GM12878 (cell line): Measurements from ENCODE around the gene CFAP57. TPM values are rescaled to one million over a fixed set of nuclear protein-coding genes. Genes with fewer than 3 reads are reported as not detected.

Experiments
- ATAC-seq: fragments of 200-7000 bp; cut with Tn5 transposase; 3 replicates; pipeline ENCODE4 v1.9.1; 2020; ENCODE audit warnings: mild to moderate bottlenecking, moderate library complexity
- BruUV-seq: library from RNA; stranded (reverse); fragments of 400-500 nt; replicated peaks from 2 replicates; lab custom pipeline; 2021; lab: Mats Ljungman, UMichigan
- CTCF ChIA-PET: fragments of 300-600 bp; sonication (Branson Sonifier 250); formaldehyde crosslinking; extraction: SDS; loops from one replicate; lab custom pipeline; 2021; ENCODE audit warnings: inconsistent platforms; lab: Yijun Ruan, JAX
- POLR2A ChIA-PET: fragments of 350-600 bp; formaldehyde crosslinking; extraction: SDS; loops from one replicate; lab custom pipeline; 2021; ENCODE audit warnings: inconsistent platforms; lab: Charles Lee
- RAD21 ChIA-PET: fragments of 300-600 bp; sonication (Branson Sonifier 250); formaldehyde crosslinking; loops from one replicate; lab custom pipeline; 2023; ENCODE audit warnings: antibody characterized with exemption; ENCODE audit not compliant: unreplicated experiment; lab: Charles Lee
- SMC1A ChIA-PET: fragments of 300-600 bp; sonication (Branson Sonifier 250); formaldehyde crosslinking; loops from one replicate; lab custom pipeline; 2023; ENCODE audit not compliant: unreplicated experiment, uncharacterized antibody; lab: Charles Lee
- DNase-seq: peaks from one replicate; pipeline ENCODE4 v3.0.0-alpha.2; 2011; ENCODE audit warnings: low read depth, low spot score
- FAIRE-seq: peaks from 3 replicates; lab custom pipeline; 2011; peaks lifted over from hg19 to GRCh38; lab: Jason Lieb, UNC
- H2AFZ ChIP-seq: 2 replicates; pipeline ENCODE4 v1.6.0; 2011; ENCODE audit warnings: low read depth, low read length, control low read depth; ENCODE audit not compliant: control insufficient read depth
- H3K27ac ChIP-seq: 2 replicates; pipeline ENCODE4 v1.5.1; 2011; ENCODE audit warnings: control low read depth; ENCODE audit not compliant: control insufficient read depth, insufficient read depth
- H3K27me3 ChIP-seq, 2 experiments: replicated peaks in 1 of 2; 2 replicates each; pipeline versions ENCODE4 v1.6.0 to v1.6.1; 2011; ENCODE audit warnings: low read length in 1 of 2; ENCODE audit not compliant: control insufficient read depth in 2 of 2, insufficient read depth in 2 of 2
- H3K36me3 ChIP-seq, 2 experiments: 2 replicates each; pipeline ENCODE4 v1.5.1; 2011; ENCODE audit warnings: low read length in 1 of 2; ENCODE audit not compliant: control insufficient read depth in 2 of 2, insufficient read depth in 2 of 2
- H3K4me1 ChIP-seq: 2 replicates; pipeline ENCODE4 v1.6.1; 2011; ENCODE audit warnings: mild to moderate bottlenecking, low read length, moderate library complexity, mixed read lengths; ENCODE audit not compliant: control insufficient read depth, insufficient read depth
- H3K4me2 ChIP-seq: 2 replicates; pipeline ENCODE4 v1.6.0; 2011; ENCODE audit warnings: control low read depth; ENCODE audit not compliant: control insufficient read depth, insufficient read depth
- H3K4me3 ChIP-seq: fragments of 200-600 bp; sonication (generic); 2 replicates; pipeline ENCODE4 v1.5.1; 2016
- H3K79me2 ChIP-seq: 2 replicates; pipeline ENCODE4 v1.6.0; 2011; ENCODE audit warnings: low read length; ENCODE audit not compliant: control insufficient read depth, insufficient read depth
- H3K9ac ChIP-seq: 2 replicates; pipeline ENCODE4 v1.8.0; 2011; ENCODE audit warnings: low read length, control low read depth, mixed read lengths; ENCODE audit not compliant: control insufficient read depth, insufficient read depth
- H3K9me3 ChIP-seq: replicated peaks from 3 replicates; pipeline ENCODE4 v1.5.1; 2011; ENCODE audit warnings: mild to moderate bottlenecking, low read length; ENCODE audit not compliant: control insufficient read depth, insufficient read depth
- H4K20me1 ChIP-seq: 2 replicates; pipeline ENCODE4 v1.6.0; 2011; ENCODE audit not compliant: control insufficient read depth, insufficient read depth
- NR2C2 ChIP-seq: IDR thresholded peaks from 2 replicates; pipeline ENCODE4 v1.6.1; 2011; ENCODE audit warnings: borderline replicate concordance, low read depth; ENCODE audit not compliant: control insufficient read depth, insufficient read length
- POLR2AphosphoS5 ChIP-seq: IDR thresholded peaks from 2 replicates; pipeline ENCODE4 v1.6.1; 2011; ENCODE audit warnings: mild to moderate bottlenecking, low read length, inconsistent platforms
- SPI1 ChIP-seq: IDR thresholded peaks from 2 replicates; pipeline ENCODE4 v1.6.1; 2011; ENCODE audit warnings: low read depth, mild to moderate bottlenecking, low read length, moderate library complexity, borderline replicate concordance; ENCODE audit not compliant: insufficient read depth
- ZBED1 ChIP-seq: IDR thresholded peaks from 2 replicates; pipeline ENCODE4 v1.6.1; 2016; ENCODE audit warnings: borderline replicate concordance
- WGBS: methylation state at CpG from one replicate; pipeline ENCODE4 v1.1.6; 2016; ENCODE audit warnings: low lambda C conversion rate; ENCODE audit not compliant: insufficient replicate concordance, insufficient coverage; ENCODE audit errors: missing lambda C conversion rate; 5-methylcytosine and 5-hydroxymethylcytosine counted together
- in situ Hi-C: fragments of 300-500 bp; cut with MboI; formaldehyde crosslinking; loops from 9 replicates; pipeline ENCODE4 v1.14.3; 2018; ENCODE audit warnings: mixed read lengths
- intact Hi-C: fragments of 100-400 bp; cut with micrococcal nuclease; formaldehyde crosslinking; loops from one replicate; pipeline ENCODE4 v1.14.2; 2022; ENCODE audit not compliant: unreplicated experiment
- polyA plus RNA-seq, 11 experiments: library from polyadenylated mRNA; depleted of rRNA in 4 of 11; unstranded in 6 of 11; stranded (reverse) in 5 of 11; fragments of >200 nt; fragmentation: Nextera tagmentation in 4 of 11; fragmentation: Illumina TruSeq in 1 of 11; extraction: Ambion mirVana in 4 of 11; extraction: Trizol in 1 of 11; gene quantifications; 1 replicate in 1 of 11; 2 replicates in 10 of 11; pipeline versions ENCODE4 v1.2.1 to v1.2.3, GENCODE V29; 2011 to 2016; ENCODE audit warnings: inconsistent platforms in 2 of 11, missing spikeins in 2 of 11, low read depth in 1 of 11
- total RNA-seq, 4 experiments: library from RNA; depleted of rRNA in 3 of 4; stranded (reverse); fragments of >200 nt in 3 of 4; fragmentation: Illumina TruSeq in 1 of 4; extraction: Trizol in 1 of 4; gene quantifications; 2 replicates each; pipeline versions ENCODE4 v1.2.1 to v1.2.3, GENCODE V29; 2013 to 2021
- TF ChIP-seq, protein P1 (sequence below): fragments of 450-650 bp; IDR thresholded peaks from 2 replicates; pipeline ENCODE4 v1.6.1; 2017; ENCODE audit warnings: low read depth, mild to moderate bottlenecking, moderate library complexity
- TF ChIP-seq, protein P2 (sequence below): fragments of 450-650 bp; conservative IDR thresholded peaks from 2 replicates; pipeline ENCODE4 v1.6.1; 2017; ENCODE audit warnings: mild to moderate bottlenecking, moderate library complexity
- TF ChIP-seq, protein P3 (sequence below): fragments of 150-350 bp; IDR thresholded peaks from 2 replicates; pipeline ENCODE4 v1.6.1; 2016; ENCODE audit warnings: low read depth, low read length
- TF ChIP-seq, protein P4 (sequence below), 3 experiments: IDR thresholded peaks in 2 of 3; conservative IDR thresholded peaks in 1 of 3; 2 replicates each; pipeline ENCODE4 v1.5.1; 2011; ENCODE audit warnings: low read depth in 3 of 3, low read length in 3 of 3, mild to moderate bottlenecking in 3 of 3, control low read depth in 2 of 3, moderate library complexity in 2 of 3, inconsistent platforms in 1 of 3, mixed read lengths in 1 of 3; ENCODE audit not compliant: control insufficient read depth in 2 of 3, insufficient read depth in 1 of 3; ENCODE audit errors: extremely low read depth in 1 of 3
- TF ChIP-seq, protein P5 (sequence below): fragments of 450-650 bp; IDR thresholded peaks from 2 replicates; pipeline ENCODE4 v1.6.1; 2018; ENCODE audit warnings: borderline replicate concordance, mild to moderate bottlenecking; ENCODE audit not compliant: partially characterized antibody

Gene CFAP57
- total and polyA plus RNA-seq, 10 of the 15 experiments (the other 5 are each of a cell fraction or from before 2014, with no cell fraction given): 0.45 to 4.8 (median 1.3) TPM

DNA sequence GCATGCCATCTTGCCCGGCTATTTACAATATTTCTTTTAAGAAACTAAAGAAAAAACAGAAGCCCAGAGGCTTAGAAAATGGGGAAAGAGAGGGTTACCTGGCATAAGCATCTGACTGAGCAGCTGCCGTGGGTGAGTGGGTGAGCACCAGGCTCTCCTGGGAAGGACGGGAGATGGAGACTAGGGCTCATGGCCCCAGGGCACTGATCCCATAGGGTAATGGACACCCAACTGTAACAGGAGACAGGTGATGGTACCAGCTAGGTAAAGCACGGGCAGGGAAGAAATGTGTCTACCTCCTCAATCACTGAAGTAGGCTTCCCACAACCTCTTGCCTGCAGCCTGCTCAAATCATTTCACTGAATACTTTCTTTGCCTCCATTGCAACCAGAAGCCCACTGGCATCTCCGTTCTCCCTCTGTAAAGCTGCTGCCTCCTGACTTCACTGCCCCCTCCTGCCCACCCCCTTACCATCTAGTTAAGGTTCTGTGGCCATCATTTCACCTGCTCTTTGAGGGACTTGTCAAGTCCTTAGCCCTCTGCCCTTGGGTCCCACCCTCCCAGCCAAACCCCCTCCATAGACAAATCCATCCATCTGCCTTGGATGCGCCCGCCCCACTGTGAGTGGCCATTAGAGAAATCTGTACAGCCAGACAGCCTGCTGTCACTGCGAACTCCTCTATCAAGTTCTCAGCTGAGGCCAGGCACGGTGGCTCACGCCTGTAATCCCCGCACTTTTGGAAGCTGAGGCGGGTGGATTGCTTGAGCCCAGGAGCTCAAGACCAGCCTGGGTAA, 103.9 kb downstream of the CFAP57 start:
- no peaks in the 10 kb centered on the region; a peak in 1 of 4 replicates for H3K27me3 ChIP-seq
- H2AFZ ChIP-seq: no peak overlapping the region
- H3K9me3 ChIP-seq: no peaks in the 10 kb centered on the region
- H3K36me3 ChIP-seq: no peaks in the 10 kb centered on the region
- no peak overlapping the region for H3K4me2 ChIP-seq
- no TSS peak for BruUV-seq
- ChIA-PET POLR2A (no interaction called here), SMC1A (interaction anchor here (0.8 kb wide), 1 partner anchor 37 kb away, joined by 3 read pairs; no protein-coding TSS in a partner anchor), CTCF (no interaction called here), RAD21 (no interaction called here)
- no peaks in the 10 kb centered on the region for H4K20me1 ChIP-seq
- no peaks in the 10 kb centered on the region for H3K79me2 ChIP-seq
- WGBS: 59% methylated on average over 12 of the region's 12 CpGs
- H3K27ac ChIP-seq: no peak overlapping the region
- H3K9ac ChIP-seq: no peak overlapping the region
- no peak overlapping the region for H3K4me3 ChIP-seq
- in situ Hi-C loops (no loop called here), intact Hi-C loops (no loop called here)
- ATAC-seq (no peak), DNase-seq (no peak), FAIRE-seq (no peak)
- peaks cover 4% of the 10 kb centered on the region; the same call in 1 of the 2 replicates for H3K4me1 ChIP-seq
- TF ChIP-seq, protein P1, sequence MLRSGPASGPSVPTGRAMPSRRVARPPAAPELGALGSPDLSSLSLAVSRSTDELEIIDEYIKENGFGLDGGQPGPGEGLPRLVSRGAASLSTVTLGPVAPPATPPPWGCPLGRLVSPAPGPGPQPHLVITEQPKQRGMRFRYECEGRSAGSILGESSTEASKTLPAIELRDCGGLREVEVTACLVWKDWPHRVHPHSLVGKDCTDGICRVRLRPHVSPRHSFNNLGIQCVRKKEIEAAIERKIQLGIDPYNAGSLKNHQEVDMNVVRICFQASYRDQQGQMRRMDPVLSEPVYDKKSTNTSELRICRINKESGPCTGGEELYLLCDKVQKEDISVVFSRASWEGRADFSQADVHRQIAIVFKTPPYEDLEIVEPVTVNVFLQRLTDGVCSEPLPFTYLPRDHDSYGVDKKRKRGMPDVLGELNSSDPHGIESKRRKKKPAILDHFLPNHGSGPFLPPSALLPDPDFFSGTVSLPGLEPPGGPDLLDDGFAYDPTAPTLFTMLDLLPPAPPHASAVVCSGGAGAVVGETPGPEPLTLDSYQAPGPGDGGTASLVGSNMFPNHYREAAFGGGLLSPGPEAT: no peak
- TF ChIP-seq, protein P2, sequence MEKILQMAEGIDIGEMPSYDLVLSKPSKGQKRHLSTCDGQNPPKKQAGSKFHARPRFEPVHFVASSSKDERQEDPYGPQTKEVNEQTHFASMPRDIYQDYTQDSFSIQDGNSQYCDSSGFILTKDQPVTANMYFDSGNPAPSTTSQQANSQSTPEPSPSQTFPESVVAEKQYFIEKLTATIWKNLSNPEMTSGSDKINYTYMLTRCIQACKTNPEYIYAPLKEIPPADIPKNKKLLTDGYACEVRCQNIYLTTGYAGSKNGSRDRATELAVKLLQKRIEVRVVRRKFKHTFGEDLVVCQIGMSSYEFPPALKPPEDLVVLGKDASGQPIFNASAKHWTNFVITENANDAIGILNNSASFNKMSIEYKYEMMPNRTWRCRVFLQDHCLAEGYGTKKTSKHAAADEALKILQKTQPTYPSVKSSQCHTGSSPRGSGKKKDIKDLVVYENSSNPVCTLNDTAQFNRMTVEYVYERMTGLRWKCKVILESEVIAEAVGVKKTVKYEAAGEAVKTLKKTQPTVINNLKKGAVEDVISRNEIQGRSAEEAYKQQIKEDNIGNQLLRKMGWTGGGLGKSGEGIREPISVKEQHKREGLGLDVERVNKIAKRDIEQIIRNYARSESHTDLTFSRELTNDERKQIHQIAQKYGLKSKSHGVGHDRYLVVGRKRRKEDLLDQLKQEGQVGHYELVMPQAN: no peak
- no peak for TF ChIP-seq SPI1
- TF ChIP-seq, protein P3, sequence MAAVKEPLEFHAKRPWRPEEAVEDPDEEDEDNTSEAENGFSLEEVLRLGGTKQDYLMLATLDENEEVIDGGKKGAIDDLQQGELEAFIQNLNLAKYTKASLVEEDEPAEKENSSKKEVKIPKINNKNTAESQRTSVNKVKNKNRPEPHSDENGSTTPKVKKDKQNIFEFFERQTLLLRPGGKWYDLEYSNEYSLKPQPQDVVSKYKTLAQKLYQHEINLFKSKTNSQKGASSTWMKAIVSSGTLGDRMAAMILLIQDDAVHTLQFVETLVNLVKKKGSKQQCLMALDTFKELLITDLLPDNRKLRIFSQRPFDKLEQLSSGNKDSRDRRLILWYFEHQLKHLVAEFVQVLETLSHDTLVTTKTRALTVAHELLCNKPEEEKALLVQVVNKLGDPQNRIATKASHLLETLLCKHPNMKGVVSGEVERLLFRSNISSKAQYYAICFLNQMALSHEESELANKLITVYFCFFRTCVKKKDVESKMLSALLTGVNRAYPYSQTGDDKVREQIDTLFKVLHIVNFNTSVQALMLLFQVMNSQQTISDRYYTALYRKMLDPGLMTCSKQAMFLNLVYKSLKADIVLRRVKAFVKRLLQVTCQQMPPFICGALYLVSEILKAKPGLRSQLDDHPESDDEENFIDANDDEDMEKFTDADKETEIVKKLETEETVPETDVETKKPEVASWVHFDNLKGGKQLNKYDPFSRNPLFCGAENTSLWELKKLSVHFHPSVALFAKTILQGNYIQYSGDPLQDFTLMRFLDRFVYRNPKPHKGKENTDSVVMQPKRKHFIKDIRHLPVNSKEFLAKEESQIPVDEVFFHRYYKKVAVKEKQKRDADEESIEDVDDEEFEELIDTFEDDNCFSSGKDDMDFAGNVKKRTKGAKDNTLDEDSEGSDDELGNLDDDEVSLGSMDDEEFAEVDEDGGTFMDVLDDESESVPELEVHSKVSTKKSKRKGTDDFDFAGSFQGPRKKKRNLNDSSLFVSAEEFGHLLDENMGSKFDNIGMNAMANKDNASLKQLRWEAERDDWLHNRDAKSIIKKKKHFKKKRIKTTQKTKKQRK: no peak
- TF ChIP-seq NR2C2: no peak
- no peak for TF ChIP-seq POLR2AphosphoS5
- TF ChIP-seq, protein P4, sequence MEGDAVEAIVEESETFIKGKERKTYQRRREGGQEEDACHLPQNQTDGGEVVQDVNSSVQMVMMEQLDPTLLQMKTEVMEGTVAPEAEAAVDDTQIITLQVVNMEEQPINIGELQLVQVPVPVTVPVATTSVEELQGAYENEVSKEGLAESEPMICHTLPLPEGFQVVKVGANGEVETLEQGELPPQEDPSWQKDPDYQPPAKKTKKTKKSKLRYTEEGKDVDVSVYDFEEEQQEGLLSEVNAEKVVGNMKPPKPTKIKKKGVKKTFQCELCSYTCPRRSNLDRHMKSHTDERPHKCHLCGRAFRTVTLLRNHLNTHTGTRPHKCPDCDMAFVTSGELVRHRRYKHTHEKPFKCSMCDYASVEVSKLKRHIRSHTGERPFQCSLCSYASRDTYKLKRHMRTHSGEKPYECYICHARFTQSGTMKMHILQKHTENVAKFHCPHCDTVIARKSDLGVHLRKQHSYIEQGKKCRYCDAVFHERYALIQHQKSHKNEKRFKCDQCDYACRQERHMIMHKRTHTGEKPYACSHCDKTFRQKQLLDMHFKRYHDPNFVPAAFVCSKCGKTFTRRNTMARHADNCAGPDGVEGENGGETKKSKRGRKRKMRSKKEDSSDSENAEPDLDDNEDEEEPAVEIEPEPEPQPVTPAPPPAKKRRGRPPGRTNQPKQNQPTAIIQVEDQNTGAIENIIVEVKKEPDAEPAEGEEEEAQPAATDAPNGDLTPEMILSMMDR (IDR thresholded peaks at IDR 0.05 in 2 of 3, conservative IDR thresholded peaks at IDR 0.05 in 1 of 3; ENCODE audit: control insufficient read depth in 2 of 3, extremely low read depth in 1 of 3, insufficient read depth in 1 of 3, low read depth in 3 of 3, low read length in 3 of 3): no peak
- no peak for TF ChIP-seq ZBED1
- TF ChIP-seq, protein P5, sequence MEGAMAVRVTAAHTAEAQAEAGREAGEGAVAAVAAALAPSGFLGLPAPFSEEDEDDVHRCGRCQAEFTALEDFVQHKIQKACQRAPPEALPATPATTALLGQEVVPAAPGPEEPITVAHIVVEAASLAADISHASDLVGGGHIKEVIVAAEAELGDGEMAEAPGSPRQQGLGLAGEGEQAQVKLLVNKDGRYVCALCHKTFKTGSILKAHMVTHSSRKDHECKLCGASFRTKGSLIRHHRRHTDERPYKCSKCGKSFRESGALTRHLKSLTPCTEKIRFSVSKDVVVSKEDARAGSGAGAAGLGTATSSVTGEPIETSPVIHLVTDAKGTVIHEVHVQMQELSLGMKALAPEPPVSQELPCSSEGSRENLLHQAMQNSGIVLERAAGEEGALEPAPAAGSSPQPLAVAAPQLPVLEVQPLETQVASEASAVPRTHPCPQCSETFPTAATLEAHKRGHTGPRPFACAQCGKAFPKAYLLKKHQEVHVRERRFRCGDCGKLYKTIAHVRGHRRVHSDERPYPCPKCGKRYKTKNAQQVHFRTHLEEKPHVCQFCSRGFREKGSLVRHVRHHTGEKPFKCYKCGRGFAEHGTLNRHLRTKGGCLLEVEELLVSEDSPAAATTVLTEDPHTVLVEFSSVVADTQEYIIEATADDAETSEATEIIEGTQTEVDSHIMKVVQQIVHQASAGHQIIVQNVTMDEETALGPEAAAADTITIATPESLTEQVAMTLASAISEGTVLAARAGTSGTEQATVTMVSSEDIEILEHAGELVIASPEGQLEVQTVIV: no peak
